ENCODE measurements around the gene ARVCF. TPM values are rescaled to one million over a fixed set of nuclear protein-coding genes. Genes with fewer than 3 reads are reported as not detected.
"Not testable (repeated sequence)": the region's sequence is repeated elsewhere in the genome, so short reads cannot be mapped to it uniquely, and the experiment has no call there.

Gene ARVCF
- total and polyA plus RNA-seq, 4 donors = 10.0 to 23.4 (median 16.6) TPM

GRCh38 chr22:19937616-19938473, 78.8 kb downstream of the ARVCF start:
- Histone ChIP-seq H3K4me1 (ENCODE audit: control insufficient read depth in 5 of 5, insufficient read depth in 5 of 5, low read length in 5 of 5) (peaks cover under 1 to 17% (median 3%) of the 10 kb centered on the region in 5 donors), H3K27me3 (ENCODE audit: control insufficient read depth in 3 of 3, insufficient read depth in 3 of 3, low read length in 2 of 3) (no peaks in the 10 kb centered on the region), H3K4me3 (no peak overlapping the region), H3K27ac (ENCODE audit: low read depth in 1 of 2, low read length in 1 of 2) (peak overlapping the region in 1 of 2 donors; percentile 80), H3K36me3 (ENCODE audit: control insufficient read depth in 4 of 4, insufficient read depth in 4 of 4, low read length in 4 of 4) (no peaks in the 10 kb centered on the region), H3K9ac (ENCODE audit: insufficient read depth in 1 of 2, low read length in 2 of 2) (no peak overlapping the region), H3K9me3 (ENCODE audit: control insufficient read depth in 4 of 4, insufficient read depth in 3 of 4, low read length in 3 of 4) (peaks cover 0 to 5% (median 0%) of the 10 kb centered on the region in 4 donors)
- 63 to 70% methylated on average over 16 of the region's 16 CpGs for WGBS, 2 donors
- ATAC-seq (ENCODE audit: insufficient read depth, low FRiP score) = no peak
- TF ChIP-seq CTCF (IDR thresholded peaks at IDR 0.05; ENCODE audit: control extremely low read depth, extremely low read depth) = no peak
- no peak for DNase-seq

DNA sequence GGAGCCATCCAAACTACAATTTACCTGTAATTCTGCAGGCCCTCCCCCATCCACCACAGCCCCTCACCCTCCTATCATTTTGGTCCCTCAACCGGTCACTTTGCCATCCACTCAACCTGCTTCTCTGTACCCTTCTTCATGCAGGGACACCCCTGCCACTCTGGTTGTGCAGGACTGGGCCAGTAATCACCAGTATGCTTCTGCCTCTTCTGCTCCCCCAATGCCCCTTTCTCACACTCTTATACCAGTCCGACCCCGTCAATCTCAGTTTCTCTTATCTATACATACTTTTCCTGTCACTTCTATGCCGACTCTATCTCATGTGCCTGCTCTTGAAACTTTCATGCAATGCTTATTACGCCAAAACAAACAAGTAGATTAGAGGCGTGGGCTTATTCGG, 80.1 kb downstream of the ARVCF start:
- Histone ChIP-seq H3K27me3 (ENCODE audit: control insufficient read depth in 3 of 3, insufficient read depth in 3 of 3, low read length in 2 of 3) (no peaks in the 10 kb centered on the region), H3K9me3 (ENCODE audit: control insufficient read depth in 4 of 4, insufficient read depth in 3 of 4, low read length in 3 of 4) (peaks cover 0 to 5% (median 0%) of the 10 kb centered on the region in 4 donors), H3K9ac (ENCODE audit: insufficient read depth in 1 of 2, low read length in 2 of 2) (no peak overlapping the region), H3K27ac (ENCODE audit: low read depth in 1 of 2, low read length in 1 of 2) (peak overlapping the region in 1 of 2 donors; percentile 17), H3K4me1 (ENCODE audit: control insufficient read depth in 5 of 5, insufficient read depth in 5 of 5, low read length in 5 of 5) (peaks cover 0 to 10% (median 3%) of the 10 kb centered on the region in 5 donors), H3K36me3 (ENCODE audit: control insufficient read depth in 4 of 4, insufficient read depth in 4 of 4, low read length in 4 of 4) (no peaks in the 10 kb centered on the region), H3K4me3 (no peak overlapping the region)
- TF ChIP-seq CTCF (IDR thresholded peaks at IDR 0.05; ENCODE audit: control extremely low read depth, extremely low read depth) = no peak
- DNase-seq = no peak
- no peak for ATAC-seq (ENCODE audit: insufficient read depth, low FRiP score)
- 76 to 92% methylated on average over 7 of the region's 7 CpGs for WGBS, 2 donors

- not testable (repeated sequence) for H3K4me1 ChIP-seq (ENCODE audit: control insufficient read depth in 5 of 5, insufficient read depth in 5 of 5, low read length in 5 of 5)
- WGBS, 2 donors = 77 to 93% methylated on average over 11 of the region's 11 CpGs
Observed at GRCh38 chr22:19935123-19935718, 81.4 kb downstream of the ARVCF start.

More at GRCh38 chr22:19935123-19935718, 81.4 kb downstream of the ARVCF start:
- not testable (repeated sequence) for H3K9me3 ChIP-seq (ENCODE audit: control insufficient read depth in 4 of 4, insufficient read depth in 3 of 4, low read length in 3 of 4); H3K27me3 ChIP-seq (ENCODE audit: control insufficient read depth in 3 of 3, insufficient read depth in 3 of 3, low read length in 2 of 3); H3K9ac ChIP-seq (ENCODE audit: insufficient read depth in 1 of 2, low read length in 2 of 2); H3K36me3 ChIP-seq (ENCODE audit: control insufficient read depth in 4 of 4, insufficient read depth in 4 of 4, low read length in 4 of 4); ATAC-seq (ENCODE audit: insufficient read depth, low FRiP score); H3K27ac ChIP-seq (ENCODE audit: low read depth in 1 of 2, low read length in 1 of 2); H3K4me3 ChIP-seq; DNase-seq

Data from lung (tissue), 12 donors.